SU-DHL-6 (cell line): ENCODE results near the gene FGD5.

Experiments used
- H2AFZ ChIP-seq: fragments of 200-600 bp; sonication (generic); 2 replicates; pipeline ENCODE4 v1.6.1; 2014; ENCODE audit warnings: low read depth, mild to moderate bottlenecking, moderate library complexity, mixed read lengths, antibody characterized with exemption, low read length; ENCODE audit not compliant: severe bottlenecking
- H3F3A ChIP-seq: fragments of 200-600 bp; shearing (Covaris generic); 2 replicates; pipeline ENCODE4 v1.6.0; 2016; ENCODE audit warnings: antibody characterized with exemption, mild to moderate bottlenecking; ENCODE audit not compliant: insufficient read depth
- H3K27ac ChIP-seq: fragments of 200-600 bp; sonication (generic); 2 replicates; pipeline ENCODE4 v1.5.1; 2016; ENCODE audit warnings: low read depth, mild to moderate bottlenecking, low read length, moderate library complexity, mixed read lengths
- H3K27me3 ChIP-seq: fragments of 200-600 bp; sonication (generic), shearing (Covaris generic); 2 replicates; pipeline ENCODE4 v1.6.0; 2014; ENCODE audit warnings: mild to moderate bottlenecking, low read length
- H3K36me3 ChIP-seq: fragments of 200-600 bp; sonication (generic); 2 replicates; pipeline ENCODE4 v1.6.1; 2014; ENCODE audit warnings: mild to moderate bottlenecking, low read length, mixed read lengths
- H3K4me2 ChIP-seq: fragments of 300-600, 200-600 bp; shearing (Covaris generic), sonication (generic); 2 replicates; pipeline ENCODE4 v1.6.0; 2014; ENCODE audit warnings: low read length, low read depth, mild to moderate bottlenecking; ENCODE audit not compliant: poor library complexity, severe bottlenecking
- H3K4me3 ChIP-seq: fragments of 200-600 bp; sonication (generic); 2 replicates; pipeline ENCODE4 v1.5.1; 2014; ENCODE audit warnings: antibody characterized with exemption, low read length, mild to moderate bottlenecking, mixed read lengths; ENCODE audit not compliant: insufficient read depth, poor library complexity, severe bottlenecking
- H3K79me2 ChIP-seq: fragments of 200-600 bp; sonication (generic); 2 replicates; pipeline ENCODE4 v1.6.1; 2014; ENCODE audit warnings: mild to moderate bottlenecking, low read length, moderate library complexity; ENCODE audit not compliant: insufficient read depth
- H3K9ac ChIP-seq: fragments of 200-600 bp; sonication (generic); 2 replicates; pipeline ENCODE4 v1.7.0; 2014; ENCODE audit warnings: mild to moderate bottlenecking, low read length
- H3K9me2 ChIP-seq: fragments of 200-600 bp; sonication (generic); replicated peaks from 2 replicates; pipeline ENCODE4 v1.6.1; 2014; ENCODE audit warnings: low read length; ENCODE audit not compliant: insufficient read depth
- H3K9me3 ChIP-seq: fragments of 200-600 bp; sonication (generic); 2 replicates; pipeline ENCODE4 v1.6.1; 2014; ENCODE audit warnings: low read length, mixed read lengths; ENCODE audit not compliant: insufficient read depth
- H4K20me1 ChIP-seq: fragments of 200-600 bp; sonication (generic); 2 replicates; pipeline ENCODE4 v1.6.1; 2014; ENCODE audit warnings: low read depth, mild to moderate bottlenecking, antibody characterized with exemption, low read length, moderate library complexity, mixed read lengths
- EZH2phosphoT487 ChIP-seq: fragments of 200-600 bp; sonication (generic), shearing (Covaris generic); conservative IDR thresholded peaks from 2 replicates; pipeline ENCODE4 v1.6.1; 2018; ENCODE audit warnings: mild to moderate bottlenecking, antibody characterized with exemption, low read length, moderate library complexity, mixed read lengths
- TF ChIP-seq, protein P1 (sequence below): fragments of 200-600 bp; sonication (generic); IDR thresholded peaks from one replicate; pipeline ENCODE4 v1.5.1; 2017; ENCODE audit warnings: antibody characterized with exemption, mild to moderate bottlenecking, low read length, moderate library complexity; ENCODE audit not compliant: insufficient read depth, poor library complexity, severe bottlenecking

The FGD5 gene

GRCh38 chr3:14925729-14926591 is 107.2 kb downstream of the FGD5 start:
- H4K20me1 ChIP-seq: no peaks in the 10 kb centered on the region
- H3K27ac ChIP-seq: no peak overlapping the region
- no peaks in the 10 kb centered on the region for H3F3A ChIP-seq
- no peak overlapping the region for H3K9ac ChIP-seq
- H3K9me2 ChIP-seq: no peaks in the 10 kb centered on the region
- TF ChIP-seq, protein P1, sequence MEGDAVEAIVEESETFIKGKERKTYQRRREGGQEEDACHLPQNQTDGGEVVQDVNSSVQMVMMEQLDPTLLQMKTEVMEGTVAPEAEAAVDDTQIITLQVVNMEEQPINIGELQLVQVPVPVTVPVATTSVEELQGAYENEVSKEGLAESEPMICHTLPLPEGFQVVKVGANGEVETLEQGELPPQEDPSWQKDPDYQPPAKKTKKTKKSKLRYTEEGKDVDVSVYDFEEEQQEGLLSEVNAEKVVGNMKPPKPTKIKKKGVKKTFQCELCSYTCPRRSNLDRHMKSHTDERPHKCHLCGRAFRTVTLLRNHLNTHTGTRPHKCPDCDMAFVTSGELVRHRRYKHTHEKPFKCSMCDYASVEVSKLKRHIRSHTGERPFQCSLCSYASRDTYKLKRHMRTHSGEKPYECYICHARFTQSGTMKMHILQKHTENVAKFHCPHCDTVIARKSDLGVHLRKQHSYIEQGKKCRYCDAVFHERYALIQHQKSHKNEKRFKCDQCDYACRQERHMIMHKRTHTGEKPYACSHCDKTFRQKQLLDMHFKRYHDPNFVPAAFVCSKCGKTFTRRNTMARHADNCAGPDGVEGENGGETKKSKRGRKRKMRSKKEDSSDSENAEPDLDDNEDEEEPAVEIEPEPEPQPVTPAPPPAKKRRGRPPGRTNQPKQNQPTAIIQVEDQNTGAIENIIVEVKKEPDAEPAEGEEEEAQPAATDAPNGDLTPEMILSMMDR: peak; percentile 76
- no peak for TF ChIP-seq EZH2phosphoT487
- H3K79me2 ChIP-seq: no peaks in the 10 kb centered on the region
- H3K9me3 ChIP-seq: no peaks in the 10 kb centered on the region
- H3K27me3 ChIP-seq: no peaks in the 10 kb centered on the region
- H3K4me3 ChIP-seq: no peak overlapping the region
- H3K36me3 ChIP-seq: no peaks in the 10 kb centered on the region
- no peak overlapping the region for H2AFZ ChIP-seq
- no peak overlapping the region for H3K4me2 ChIP-seq

GRCh38 chr3:14926592-14926991 is 107.8 kb downstream of the FGD5 start:
- no peak overlapping the region for H3K9ac ChIP-seq
- no peak overlapping the region for H3K4me2 ChIP-seq
- no peaks in the 10 kb centered on the region for H3F3A ChIP-seq
- no peaks in the 10 kb centered on the region for H3K36me3 ChIP-seq
- H3K9me2 ChIP-seq: no peaks in the 10 kb centered on the region
- no peak overlapping the region for H2AFZ ChIP-seq
- TF ChIP-seq EZH2phosphoT487: no peak
- TF ChIP-seq, protein P1: no peak
- H4K20me1 ChIP-seq: no peaks in the 10 kb centered on the region
- H3K27me3 ChIP-seq: no peaks in the 10 kb centered on the region
- H3K79me2 ChIP-seq: no peaks in the 10 kb centered on the region
- H3K4me3 ChIP-seq: no peak overlapping the region
- H3K27ac ChIP-seq: no peak overlapping the region
- H3K9me3 ChIP-seq: no peaks in the 10 kb centered on the region

DNA sequence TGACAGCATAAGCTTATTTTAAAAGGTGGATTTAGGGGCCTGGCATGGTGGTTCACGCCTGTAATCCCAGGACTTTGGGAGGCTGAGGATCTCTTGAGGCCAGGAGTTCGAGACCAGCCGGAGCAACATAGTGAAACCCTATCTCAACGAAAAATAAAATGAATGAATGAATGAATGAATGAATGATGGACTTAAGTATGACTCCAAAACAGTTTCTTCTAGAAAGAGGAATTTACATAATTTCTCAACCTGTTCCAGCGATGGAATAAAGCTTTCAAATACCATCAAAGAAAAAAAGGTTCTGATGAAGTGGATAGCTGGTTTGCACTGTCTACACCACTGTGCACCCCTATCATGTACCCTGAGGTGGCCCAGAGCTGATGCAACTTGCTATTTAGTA is 108.5 kb downstream of the FGD5 start:
- no peaks in the 10 kb centered on the region for H3K9me2 ChIP-seq
- no peak overlapping the region for H3K4me2 ChIP-seq
- H3K9me3 ChIP-seq: no peaks in the 10 kb centered on the region
- TF ChIP-seq EZH2phosphoT487: no peak
- TF ChIP-seq, protein P1: no peak
- H3K4me3 ChIP-seq: no peak overlapping the region
- H4K20me1 ChIP-seq: no peaks in the 10 kb centered on the region
- no peaks in the 10 kb centered on the region for H3F3A ChIP-seq
- H3K36me3 ChIP-seq: no peaks in the 10 kb centered on the region
- H3K27ac ChIP-seq: no peak overlapping the region
- H2AFZ ChIP-seq: no peak overlapping the region
- H3K79me2 ChIP-seq: no peaks in the 10 kb centered on the region
- no peak overlapping the region for H3K9ac ChIP-seq
- no peaks in the 10 kb centered on the region for H3K27me3 ChIP-seq
